GM19452 (cell line): Measurements from ENCODE around the gene RIC8B.
"Not testable (repeated sequence)": the region's sequence is repeated elsewhere in the genome, so short reads cannot be mapped to it uniquely, and the experiment has no call there.

Source experiments
- ATAC-seq: cut with Tn5 transposase; IDR thresholded peaks from one replicate; pipeline ENCODE4 v1.9.1; 2021; ENCODE audit not compliant: unreplicated experiment

The RIC8B gene

DNA sequence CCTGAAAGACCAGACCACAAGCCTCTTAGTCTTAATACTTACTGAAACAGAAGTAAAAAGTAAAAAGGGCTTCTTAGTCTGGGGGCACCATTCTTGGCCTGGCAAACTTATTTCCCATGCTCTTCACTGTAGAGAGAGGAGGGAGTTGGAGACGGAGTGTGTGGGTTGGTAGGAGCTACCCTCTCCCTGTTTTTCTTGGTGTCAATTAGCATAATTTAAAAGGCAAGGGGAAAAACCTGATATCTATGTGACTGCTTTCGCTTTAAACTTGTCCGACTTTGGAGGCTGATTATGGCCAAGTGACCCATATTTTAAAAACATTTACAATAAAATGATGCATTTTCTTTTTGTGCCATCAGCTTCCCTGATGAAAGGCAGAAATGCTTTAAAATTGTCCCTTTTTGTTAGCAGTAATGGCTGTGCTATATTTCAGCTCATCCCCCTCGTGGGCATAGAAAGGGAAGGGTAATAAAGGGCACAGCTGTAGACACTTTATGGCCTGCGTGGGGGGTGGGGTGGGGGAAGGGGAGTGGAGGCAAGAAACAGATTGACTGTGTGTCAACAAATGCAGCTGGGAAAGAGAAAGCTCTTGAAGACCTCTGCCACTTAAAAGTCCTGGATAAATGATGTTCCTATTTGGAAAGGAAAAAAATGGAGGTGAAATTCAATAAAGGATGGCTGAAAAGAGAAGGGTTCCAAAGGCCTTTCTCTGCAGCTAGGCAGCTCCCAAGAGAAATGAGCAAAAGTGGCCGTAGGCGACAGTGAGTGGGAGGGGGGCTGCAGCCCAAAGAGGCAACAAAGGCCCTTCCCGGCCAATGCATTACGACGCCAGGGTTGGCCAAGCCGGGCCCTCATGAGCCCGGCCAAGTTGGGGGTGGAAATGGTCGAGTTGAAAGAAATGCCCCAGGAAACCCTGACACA lies 123.8 kb downstream of the RIC8B start:
- no peak for ATAC-seq

DNA sequence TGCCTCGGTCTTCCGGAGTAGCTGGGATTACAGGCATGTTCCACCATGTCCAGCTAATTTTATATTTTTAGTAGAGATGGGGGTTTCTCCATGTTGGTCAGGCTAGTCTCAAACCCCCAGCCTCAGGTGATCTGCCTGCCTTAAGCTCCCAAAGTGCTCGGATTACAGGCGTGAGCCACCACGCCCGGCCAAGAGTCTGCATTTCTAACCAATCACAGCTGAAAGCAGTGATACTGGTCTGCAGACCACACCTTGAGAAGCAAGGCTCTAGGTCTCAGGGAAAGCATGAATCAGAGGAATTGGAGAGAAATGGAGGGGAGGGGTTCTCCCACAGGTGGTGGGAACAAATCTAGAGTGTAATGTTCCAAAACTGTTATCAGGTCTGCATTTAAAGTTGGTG lies 126.1 kb downstream of the RIC8B start:
- no peak for ATAC-seq

DNA sequence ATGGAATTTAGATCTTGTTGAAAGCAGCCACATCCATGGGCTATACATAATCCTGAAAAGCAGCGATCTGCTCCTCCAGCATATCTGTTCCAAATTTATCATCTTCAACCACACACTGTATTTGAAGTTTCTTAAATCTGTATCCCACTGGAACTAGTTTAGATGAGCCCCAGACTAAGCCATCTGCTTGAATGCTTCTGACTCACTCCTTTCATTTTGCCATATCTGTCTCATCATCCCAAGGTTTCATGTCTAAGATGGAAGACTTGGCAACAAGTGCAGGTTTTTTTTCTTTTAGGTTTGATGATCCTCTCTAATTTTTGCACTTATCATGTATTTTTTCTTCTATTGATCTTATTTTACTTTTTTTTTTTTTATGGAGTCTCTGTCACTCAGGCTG lies 126.8 kb downstream of the RIC8B start:
- ATAC-seq, result no peak

DNA sequence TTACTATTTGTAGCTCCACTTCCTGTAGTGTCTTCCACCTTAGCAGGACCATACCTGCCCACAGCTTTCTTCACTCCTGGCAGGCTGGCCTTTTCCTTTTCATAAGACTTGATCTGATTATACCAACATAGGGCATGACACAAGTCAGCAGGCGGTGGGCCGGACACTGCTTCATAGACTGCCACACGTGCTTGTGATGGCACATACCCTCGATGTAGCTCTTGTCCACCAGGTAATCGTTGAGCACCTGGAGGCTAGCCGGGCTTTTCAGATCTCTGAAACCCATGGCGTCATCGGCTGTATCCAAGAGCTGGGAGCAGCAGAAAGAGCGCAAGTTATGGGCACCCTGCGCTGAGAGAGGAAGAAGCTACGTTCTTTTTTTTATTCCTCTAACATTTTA lies 127.6 kb downstream of the RIC8B start:
- ATAC-seq, result no peak

DNA sequence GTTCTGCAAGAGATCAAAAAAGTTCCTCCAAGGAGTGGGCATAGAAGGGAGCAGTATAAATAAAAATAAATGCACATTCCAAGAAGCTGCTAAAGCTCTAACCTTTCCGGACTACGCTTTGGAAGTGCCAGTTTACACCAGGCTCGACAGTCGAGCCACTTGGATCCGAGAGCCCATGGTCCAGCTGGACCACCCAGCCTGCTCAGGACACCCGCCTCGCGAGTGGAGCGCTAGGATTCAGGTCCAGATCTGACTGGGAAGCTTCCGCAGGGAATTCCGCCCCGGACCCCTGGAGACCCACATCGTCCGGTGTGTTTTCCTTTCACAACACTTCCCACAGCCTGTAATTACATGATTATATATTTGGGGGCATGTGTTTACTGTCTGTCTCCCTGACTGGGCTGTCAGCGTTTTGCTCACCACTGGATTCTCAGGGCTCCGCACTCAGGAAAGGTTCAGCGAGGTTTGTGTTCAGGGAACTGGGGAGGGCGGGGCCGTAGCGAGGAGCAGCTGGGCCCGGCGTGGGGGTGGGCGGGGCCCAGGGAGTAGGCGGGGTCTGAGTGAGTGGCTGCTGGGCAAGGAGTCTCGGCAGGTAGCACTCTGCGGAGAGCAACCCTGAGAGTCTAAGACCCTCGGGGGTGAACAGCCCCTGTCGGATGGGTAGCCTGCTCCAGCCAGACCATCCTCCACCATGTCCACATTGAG lies 128.9 kb downstream of the RIC8B start:
- ATAC-seq, result peak; percentile 62

DNA sequence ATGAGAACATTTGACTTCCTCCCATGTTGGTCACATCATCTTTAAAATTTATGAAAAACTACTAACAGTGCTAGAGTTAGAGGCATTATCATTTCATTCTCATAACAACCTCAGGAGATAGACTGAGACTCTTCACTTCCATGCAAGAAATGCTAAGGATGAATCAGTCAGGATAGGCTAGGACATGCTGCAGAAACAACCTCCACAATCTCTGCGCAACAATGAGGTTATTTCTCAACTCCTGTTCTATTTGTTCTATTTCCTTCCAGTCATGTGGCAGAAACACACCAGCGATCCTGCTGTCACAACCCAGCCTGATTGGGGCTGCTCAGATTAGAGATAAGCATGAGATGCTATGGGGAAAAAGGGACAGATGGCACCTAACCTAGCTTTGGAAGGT lies 132.2 kb downstream of the RIC8B start:
- ATAC-seq, result no peak

DNA sequence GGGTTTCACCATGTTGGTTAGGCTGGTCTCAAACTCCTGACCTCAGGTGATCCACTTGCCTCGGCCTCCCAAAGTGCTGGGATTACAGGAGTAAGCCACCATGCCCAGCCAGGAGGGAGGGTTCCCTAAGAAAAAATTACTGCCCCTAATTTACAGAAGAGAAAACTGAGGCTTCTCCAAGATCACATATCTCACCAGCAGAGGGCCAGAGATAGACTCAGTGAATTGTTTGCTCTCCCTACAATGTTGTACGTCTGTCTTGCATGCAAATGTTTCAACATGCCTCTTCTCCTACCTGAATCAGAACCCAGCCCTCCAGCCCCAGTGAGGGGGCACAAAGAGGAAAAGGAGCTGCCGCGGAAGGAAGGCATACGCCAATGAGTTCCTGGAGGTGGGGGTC lies 132.9 kb downstream of the RIC8B start:
- no peak for ATAC-seq

DNA sequence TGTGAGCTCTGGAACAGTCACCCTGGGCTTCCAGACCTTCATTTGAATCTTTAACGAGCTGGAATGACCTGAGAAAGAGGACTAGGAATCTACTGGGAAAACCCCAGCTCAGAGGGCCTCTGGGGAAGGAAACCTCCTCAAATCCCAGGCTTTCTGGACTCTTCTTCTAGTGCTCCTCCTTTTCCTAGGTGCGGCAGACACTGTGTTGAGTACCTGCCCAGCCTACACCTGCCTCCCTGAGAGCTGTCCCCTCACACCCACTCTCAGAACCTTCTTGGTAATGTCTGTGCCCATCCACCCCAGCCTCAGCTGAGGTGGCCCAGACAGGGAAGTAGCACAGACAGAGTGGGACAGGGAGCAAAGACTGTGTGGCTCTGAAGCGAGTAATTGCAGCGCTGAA lies 133.4 kb downstream of the RIC8B start:
- no peak for ATAC-seq

DNA sequence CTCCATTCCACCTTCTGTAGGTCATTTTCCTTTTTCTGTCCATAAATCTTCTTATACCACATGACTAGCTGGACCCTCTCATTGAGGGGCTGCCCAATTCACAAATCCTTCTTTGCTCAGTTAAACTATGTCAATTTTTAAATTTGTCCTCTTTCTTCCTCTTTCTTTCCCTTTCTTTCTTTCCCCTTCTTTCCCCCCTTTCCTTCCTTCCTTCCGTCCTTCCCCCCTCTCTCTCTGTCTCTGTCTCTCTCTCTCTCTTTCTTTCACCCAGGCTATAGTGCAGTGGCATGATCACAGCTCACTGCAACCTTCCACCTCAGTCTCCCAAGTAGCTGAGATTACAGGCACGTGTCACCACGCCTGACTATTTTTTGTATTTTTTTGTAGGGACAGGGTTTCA lies 134.1 kb downstream of the RIC8B start:
- ATAC-seq, result no peak

DNA sequence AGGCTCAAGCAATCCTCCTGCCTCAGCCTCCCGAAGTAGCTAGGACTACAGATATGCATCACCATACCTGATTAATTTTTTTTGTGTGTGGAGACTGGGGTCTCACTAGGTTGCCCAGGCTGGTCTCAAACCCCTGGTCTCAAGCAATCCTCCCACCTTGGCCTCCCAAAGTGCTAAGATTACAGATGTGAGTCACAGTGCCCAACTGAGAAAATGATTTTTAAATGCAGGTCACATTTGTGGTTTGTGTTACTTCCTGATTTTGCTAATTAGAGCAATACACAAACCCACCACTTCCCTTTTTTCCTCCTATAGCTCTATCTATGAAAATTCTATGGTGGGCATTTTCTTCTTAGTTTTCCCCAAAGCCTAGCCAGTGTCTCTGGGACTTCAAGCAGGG lies 135.7 kb downstream of the RIC8B start:
- peak; percentile 58 for ATAC-seq

DNA sequence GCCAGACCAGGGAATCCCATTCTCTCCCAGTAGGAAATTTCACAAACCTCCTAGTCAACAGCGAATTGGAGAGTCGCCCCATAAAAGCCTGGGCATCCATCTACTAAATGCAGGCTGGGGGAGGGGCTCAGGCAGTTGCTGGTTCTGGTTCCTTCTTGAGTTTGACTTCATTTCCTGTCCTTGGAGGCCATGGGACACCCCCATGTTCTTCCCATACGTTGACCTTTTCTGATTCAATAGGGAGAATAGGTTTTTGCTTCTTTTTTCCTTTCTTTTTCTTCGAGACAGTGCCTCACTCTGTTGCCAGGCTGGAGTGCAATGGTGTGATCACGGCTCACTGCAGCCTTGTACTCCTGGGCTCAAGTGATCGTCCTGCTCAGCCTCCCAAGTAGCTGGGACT lies 137.1 kb downstream of the RIC8B start:
- ATAC-seq, result no peak

DNA sequence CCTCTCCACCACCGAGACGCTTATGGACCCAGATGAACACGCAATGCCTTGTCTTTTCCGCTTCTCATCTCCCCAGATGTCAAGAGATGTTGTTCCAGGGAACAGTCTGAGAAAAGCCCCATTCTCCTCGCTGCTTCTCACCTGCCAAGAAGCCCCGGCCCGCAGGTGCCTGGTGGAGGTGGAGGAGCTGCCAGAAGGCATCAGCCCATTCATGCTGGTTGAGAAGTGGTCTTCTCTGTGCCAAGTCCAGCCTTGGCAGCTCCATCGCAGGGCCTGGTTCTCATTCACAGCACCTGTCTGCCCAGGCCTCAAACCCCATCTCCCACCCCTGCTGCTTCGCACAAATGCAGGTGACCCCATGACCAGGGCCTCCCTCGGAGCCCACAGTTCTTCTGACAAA lies 139.0 kb downstream of the RIC8B start:
- no peak for ATAC-seq

DNA sequence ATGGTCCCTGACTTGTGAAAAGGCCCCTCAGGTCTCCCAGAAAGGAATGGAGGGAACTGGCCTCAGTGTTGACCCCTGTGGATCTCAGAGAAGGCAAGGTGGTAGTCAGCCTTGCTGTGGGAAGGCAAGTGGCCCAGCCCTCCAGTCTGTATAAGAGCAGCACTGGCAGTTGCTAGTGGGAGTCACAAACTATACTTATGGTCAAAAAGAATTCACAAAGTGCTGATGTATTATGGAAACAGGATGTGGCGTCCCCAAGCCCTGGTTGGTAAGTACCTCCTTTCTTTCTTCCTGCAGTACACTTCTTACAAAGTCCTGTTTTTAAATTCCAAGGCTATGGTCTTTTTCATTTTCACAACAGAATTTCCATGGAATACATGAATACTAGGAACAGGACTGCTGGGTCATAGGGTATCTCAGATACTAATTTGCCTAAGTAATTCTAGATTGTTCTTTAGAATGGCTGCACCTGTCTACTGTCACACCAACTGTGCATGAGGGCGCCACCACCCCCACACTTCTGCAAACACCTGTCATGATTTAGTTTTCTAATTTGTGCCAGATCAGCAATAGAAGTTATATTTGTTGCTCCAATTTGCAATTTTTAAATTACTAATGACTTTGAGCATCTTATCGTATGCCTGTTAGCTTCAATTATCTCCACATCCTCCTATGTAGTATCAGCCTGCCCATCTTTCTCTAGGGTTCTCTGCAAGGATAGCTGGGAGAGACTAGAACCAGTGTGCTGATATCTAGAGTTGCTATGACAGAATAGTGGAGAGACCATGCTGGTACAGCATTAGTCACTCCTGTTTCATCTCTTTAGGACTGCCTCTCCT lies 140.5 kb downstream of the RIC8B start:
- peak; percentile 74 for ATAC-seq

DNA sequence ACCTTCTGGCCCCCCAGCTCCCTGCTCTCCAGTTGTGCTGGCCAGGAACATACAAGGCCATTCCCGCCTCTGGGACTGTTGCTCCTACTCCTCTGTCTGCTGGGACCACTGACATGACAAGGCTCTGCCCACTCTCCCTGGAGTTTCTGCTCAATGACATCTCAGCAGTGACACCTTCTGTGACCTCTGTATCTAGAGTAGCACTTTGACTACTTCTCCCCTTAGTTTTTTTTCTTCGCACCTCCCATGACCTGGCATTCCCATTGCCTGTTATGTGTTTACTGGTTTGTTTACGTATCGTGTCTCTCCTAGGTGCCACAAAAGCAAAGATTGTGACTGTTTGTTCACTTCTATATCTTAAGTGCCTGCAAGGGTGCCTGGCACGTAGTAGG lies 141.1 kb downstream of the RIC8B start:
- no peak for ATAC-seq

DNA sequence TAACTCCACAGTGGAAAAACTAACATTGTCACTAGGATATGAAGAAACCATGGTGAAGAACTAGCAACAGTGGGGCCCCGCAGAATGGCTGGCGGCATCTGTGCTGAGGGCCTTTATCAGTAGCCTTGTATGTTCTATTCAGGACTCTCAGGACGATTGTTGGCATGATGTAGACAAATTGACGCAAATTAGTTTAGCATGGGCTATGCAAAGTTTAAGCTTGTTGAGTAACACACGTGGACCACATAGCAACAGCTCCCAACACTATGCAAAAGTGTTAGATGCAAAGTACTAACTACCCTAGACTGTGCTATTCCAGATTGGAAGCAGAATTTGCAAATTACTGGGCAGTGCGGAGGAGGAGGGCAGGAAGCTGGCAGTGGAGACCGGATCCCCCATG lies 143.0 kb downstream of the RIC8B start:
- no peak for ATAC-seq

DNA sequence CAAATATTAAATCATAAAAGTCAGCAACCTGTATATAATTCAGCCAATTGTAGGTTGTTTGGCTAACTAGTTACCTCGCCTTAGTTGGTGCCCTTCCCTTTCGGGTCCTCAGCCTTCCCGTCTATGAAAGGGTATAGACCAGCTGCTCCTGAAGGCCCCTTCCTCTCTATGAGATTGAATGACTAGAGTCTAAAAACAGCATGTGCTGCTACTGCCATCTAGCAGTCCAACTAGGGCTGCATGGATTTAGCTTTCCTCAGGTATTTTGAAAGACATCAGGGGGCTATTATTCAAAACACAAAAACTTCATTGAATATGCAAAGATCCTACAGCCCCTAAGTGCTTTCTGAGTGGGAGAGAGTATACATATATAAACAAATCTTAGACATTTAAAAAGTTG lies 144.3 kb downstream of the RIC8B start:
- no peak for ATAC-seq

DNA sequence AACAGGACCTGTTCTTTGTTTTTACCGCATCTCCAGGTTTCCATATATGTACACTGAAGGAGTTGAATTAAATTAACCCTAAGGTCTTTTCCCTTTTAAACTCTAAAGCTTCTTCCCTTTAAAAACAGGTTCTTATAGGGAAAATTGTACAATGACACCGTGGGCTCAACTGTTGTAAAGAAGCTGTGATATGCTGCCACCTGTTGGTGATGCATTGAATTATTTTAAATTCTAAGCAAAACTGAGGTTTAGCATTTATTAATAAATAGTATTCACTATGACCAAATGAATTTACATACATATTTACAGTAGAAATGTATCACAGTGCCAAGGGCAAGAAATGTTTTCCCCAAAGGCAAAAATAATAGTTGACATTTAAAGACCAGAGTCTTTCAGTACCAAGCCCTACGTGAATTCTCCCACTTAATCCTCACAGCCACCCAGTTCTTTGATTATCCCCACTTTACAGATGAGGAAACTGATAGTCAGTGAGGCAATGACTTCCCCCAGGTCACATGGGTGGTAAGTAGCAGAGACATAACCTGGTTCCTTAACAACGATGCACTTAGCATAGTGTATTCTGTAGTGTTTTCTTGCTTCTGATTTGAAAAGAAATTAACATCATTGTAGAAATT lies 145.5 kb downstream of the RIC8B start:
- no peak for ATAC-seq

DNA sequence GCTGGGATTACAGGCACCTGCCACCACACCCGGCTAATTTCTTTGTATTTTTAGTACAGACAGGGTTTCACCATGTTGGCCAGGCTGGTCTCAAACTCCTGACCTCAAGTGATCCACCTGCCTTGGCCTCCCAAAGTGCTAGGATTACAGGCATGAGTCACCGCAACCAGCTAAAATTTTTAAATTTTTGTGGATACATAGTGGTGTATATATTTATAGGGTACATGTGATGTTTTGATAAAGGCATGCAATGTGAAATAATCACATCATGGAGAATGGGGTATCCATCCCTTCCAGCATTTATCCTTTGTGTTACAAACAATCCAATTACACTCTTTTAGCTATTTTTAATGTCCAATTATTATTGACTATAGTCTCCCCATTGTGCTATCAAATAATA lies 147.5 kb downstream of the RIC8B start:
- not testable (repeated sequence) for ATAC-seq

DNA sequence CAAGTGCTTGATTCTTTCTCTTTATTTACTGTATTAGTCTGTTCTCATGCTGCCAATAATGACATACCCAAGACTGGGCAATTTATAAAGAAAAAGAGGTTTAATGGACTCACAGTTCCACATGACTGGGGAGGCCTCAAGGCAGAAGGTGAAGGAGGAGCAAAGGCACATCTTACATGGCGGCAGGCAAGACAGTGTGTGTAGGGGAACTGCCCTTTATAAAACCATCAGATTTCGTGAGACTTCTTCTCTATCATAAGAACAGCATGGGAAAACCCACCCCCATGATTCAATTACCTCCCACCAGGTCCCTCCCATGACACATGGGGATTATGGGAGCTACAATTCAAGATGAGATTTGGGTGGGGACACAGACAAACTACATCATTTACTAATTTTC lies 149.1 kb downstream of the RIC8B start:
- ATAC-seq, result not testable (repeated sequence)

DNA sequence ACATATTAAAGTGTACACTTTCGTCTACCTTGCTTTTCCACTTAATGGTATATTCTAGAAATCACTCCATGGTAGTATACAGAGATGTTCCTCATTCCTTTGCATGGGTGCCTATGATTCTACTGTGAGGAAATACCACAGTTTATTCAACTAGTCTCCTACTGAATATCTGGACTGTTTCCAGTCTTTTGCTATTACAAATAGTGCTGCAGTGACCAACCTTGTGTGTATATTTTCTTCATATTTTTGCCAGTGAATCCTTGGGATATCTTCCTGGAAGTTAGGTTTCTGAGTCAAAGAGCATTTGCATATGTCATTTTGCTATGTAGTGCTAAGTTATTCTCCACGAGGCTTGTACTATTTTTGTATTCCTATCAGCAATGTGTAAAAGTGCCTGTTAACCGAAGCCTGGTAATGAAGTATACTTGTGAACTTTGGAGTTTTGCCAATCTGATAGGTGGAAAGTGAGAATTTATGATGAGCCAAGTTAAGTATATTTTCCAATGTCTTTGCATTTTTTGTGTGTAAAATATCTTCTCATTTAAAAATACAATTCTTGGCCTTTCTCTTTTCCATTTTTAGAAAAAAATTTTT lies 149.9 kb downstream of the RIC8B start:
- ATAC-seq, result no peak

DNA sequence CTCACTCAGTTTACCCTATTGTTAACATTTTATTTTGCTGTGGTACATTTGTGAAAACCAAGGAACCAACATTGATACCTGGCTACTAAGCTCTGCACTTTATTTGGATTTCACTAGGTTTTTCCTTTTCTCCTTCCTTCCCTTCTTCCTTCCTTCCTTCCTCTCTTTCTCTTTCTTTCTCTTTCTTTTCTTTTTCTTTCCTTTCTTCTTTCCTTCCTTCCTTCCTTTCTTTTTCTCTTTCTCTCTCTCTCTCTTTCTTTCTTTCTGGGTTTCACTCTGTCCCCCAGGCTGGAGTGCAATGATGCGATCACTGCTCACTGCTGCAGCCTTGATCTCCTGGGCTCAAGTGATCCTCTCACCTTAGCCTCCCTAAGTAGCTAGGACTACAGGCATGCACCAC lies 152.2 kb downstream of the RIC8B start:
- ATAC-seq, result no peak
